Measurements from ENCODE around the gene PANK1.

Gene PANK1

DNA sequence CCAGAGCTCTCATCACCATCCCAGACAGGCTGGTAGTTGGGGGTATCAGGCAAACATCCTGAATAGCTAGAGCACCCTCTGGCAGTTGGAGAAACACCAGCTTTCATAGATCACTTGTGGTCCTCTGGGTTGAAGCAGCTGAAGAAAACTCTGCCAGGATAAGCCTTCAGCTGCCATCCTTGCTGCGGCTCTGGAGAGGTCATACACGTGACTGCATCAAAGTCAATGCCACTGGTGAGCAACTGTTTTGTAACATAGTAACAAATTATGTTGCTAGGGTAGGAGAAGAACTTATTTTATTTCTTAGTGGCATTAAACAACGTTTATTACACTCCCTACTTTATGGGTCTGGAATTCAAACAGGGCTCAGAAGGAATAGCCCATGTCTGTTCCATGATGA lies 19.2 kb upstream of the PANK1 start:
- TF ChIP-seq, protein P1, sequence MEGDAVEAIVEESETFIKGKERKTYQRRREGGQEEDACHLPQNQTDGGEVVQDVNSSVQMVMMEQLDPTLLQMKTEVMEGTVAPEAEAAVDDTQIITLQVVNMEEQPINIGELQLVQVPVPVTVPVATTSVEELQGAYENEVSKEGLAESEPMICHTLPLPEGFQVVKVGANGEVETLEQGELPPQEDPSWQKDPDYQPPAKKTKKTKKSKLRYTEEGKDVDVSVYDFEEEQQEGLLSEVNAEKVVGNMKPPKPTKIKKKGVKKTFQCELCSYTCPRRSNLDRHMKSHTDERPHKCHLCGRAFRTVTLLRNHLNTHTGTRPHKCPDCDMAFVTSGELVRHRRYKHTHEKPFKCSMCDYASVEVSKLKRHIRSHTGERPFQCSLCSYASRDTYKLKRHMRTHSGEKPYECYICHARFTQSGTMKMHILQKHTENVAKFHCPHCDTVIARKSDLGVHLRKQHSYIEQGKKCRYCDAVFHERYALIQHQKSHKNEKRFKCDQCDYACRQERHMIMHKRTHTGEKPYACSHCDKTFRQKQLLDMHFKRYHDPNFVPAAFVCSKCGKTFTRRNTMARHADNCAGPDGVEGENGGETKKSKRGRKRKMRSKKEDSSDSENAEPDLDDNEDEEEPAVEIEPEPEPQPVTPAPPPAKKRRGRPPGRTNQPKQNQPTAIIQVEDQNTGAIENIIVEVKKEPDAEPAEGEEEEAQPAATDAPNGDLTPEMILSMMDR (conservative IDR thresholded peaks at IDR 0.05): no peak
- H3K27ac ChIP-seq: no peak overlapping the region

DNA sequence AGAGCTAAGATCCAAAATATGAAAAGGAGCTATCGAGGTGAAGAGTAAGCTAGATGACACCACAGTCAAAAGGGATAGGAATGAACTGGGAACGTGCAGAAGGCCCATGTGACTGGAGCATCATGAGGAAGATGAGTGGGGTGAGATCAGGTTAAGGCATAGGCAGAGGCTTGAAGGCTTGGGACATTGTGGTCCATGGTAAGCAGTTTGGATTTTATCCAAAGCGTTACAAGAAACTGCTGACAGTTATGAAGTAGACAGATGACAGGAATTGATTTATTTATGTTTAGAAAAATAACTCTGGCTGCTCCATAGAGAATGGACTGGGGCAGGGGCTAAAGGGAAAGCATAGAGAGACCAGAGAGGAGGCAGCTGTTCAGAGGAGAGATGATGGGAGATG lies 18.1 kb upstream of the PANK1 start:
- TF ChIP-seq, protein P1 (conservative IDR thresholded peaks at IDR 0.05): no peak
- H3K27ac ChIP-seq: no peak overlapping the region

DNA sequence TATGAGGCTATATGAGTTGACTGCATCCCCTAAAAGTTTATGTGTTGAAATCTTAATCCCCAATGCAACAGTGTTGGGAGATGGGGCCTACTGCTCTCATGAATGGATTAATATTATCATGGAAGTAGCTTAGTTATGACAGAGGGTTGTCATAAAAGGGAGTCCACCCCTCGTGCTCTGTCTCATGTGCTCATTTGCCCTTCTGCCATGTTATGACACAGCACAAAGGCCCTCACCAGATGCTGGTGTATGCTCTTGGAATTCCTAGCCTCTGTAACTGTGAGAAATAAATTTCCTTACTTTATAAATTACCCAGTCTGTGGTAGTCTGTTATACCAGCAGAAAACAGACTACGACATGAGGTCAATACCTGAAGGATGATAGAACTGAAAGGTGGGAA lies 17.6 kb upstream of the PANK1 start:
- TF ChIP-seq, protein P1 (conservative IDR thresholded peaks at IDR 0.05): no peak
- H3K27ac ChIP-seq: no peak overlapping the region

DNA sequence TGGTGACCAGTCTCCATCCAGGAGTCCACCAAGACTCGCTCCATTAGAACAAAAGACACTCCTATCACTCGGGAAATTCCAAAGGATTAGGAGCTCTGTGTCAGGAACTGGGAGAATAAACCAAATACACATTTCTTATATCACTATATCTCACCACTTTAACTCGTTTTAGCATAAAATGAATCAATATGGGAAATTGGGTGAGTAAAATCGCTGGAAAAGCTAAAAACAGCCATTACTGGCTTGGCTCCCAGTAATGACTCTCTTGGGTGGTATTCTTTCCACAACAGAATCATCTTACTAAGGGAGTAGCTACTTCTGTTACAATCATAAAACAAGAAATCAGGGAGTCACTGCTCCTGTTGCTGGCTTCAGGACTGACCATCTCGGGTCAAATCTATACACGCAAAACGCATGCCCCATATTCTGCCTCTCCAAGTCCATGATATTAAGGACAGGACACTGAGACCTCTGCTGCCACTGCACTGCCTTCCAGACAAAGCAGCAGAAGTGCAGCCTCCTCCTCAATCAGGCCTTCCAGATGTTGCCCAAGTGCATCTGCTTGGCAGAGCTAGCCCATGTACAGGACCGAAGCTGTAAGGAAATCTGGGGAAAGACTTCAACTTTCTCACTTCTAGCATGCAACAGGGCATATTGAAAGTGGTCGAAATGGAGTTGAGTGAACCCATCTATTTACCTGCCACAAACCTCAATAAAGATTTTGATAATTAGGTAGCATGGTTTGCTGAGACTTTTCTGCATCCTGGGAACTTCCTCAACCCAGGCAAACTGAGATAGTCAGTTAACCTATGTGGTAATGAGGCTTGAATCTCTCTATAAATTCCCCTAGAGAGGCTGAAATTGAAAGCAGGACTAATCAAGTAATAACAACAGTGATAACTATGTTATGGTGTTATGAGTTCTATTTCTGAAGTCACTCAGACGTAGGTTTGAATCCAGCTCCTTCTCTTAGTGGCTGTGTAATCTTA lies 14.4 kb upstream of the PANK1 start:
- TF ChIP-seq, protein P1 (conservative IDR thresholded peaks at IDR 0.05): no peak
- H3K27ac ChIP-seq: no peak overlapping the region

DNA sequence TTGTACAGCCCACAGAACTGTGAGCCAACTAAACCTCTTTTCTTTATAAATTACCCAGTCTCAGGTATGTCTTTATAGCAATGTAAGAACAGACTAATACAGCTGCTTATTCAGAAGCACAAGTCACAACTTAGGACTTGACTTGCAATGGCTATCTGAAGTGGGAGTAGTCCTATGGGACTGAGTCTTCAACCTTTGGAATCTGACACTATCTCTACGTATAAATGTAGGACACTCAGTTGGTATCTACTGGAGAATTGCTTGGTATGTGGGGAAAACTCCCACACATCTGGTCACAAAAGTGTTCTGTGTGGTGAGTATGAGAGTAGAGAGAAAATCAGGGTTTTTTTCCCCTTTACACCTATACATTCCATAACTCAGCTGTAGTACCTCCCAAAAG lies 12.3 kb upstream of the PANK1 start:
- TF ChIP-seq, protein P1 (conservative IDR thresholded peaks at IDR 0.05): no peak
- H3K27ac ChIP-seq: no peak overlapping the region

DNA sequence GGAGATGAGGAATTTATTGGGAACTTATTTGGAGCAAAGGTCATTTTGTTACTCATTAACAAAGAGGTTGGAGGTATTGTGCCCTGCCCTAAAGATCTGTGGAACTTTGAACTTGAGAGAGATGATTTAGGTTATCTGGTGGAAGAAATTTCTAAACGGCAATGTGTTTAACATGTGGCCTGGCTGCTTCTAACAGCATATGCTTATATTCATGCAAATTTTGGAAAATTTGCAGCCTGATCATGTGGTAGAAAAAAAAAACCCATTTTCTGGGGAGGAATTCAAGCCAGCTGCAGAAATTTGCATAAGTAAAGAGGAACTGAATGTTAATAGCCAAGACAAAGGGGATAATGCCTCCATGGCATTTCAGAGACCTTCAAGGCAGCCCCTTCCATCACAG lies 10.7 kb upstream of the PANK1 start:
- no peak overlapping the region for H3K27ac ChIP-seq
- TF ChIP-seq, protein P1 (conservative IDR thresholded peaks at IDR 0.05): no peak

DNA sequence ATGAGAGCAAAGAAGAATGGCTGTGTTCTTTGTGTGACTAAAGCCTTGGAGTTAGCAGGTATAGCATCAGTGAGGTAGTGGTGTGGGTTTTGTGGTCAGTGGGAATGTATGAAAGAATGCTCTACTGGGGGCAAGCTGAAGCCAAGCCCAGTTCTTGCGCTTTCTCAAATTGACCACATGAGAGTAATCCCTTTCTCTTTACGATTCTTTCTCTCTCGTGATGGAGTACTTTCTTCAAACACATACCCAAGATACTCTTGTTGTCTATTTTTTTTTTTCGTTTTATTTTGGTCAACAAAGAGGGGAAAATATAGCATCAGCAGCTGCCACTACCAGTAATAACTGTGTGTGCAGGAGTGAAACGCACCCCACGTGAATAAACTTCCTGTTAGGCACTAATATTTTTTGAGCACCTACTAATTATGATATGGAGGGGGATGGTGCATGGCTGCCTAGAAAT lies 8.4 kb upstream of the PANK1 start:
- H3K27ac ChIP-seq: no peak overlapping the region
- TF ChIP-seq, protein P1 (conservative IDR thresholded peaks at IDR 0.05): no peak
